SK-N-SH (cell line): ENCODE measurements around the gene PHLDB2. TPM values are rescaled to one million over a fixed set of nuclear protein-coding genes. Genes with fewer than 3 reads are reported as not detected.

Source experiments
- CTCF ChIA-PET: fragments of 300-600, 350-600 bp; formaldehyde crosslinking; extraction: SDS; loops from one replicate; lab custom pipeline; 2021; lab: Yijun Ruan, JAX
- POLR2A ChIA-PET: fragments of 350-600 bp; sonication (Branson Sonifier 250); formaldehyde crosslinking; extraction: SDS; loops from one replicate; lab custom pipeline; 2020; ENCODE audit warnings: antibody characterized with exemption, inconsistent platforms; lab: Yijun Ruan, JAX
- DNase-seq: peaks from one replicate; pipeline ENCODE4 v3.0.0; 2012
- H2AFZ ChIP-seq: fragments of 200-600 bp; sonication (generic); 2 replicates; pipeline ENCODE4 v1.8.1; 2016; ENCODE audit warnings: antibody characterized with exemption, mild to moderate bottlenecking, low read depth
- H3F3A ChIP-seq: fragments of 200-600 bp; sonication (generic); replicated peaks from 2 replicates; pipeline ENCODE3; 2016; ENCODE audit warnings: antibody characterized with exemption, mild to moderate bottlenecking; ENCODE audit not compliant: insufficient read depth
- H3K27ac ChIP-seq, 2 experiments: fragments of 200-500 bp in 1 of 2; fragments of 200-600 bp in 1 of 2; sonication (Bioruptor generic) in 1 of 2; sonication (generic), shearing (Covaris generic) in 1 of 2; 2 replicates each; pipeline versions ENCODE4 v1.5.1 to v1.6.1; 2014 to 2016; ENCODE audit warnings: low read depth in 2 of 2, inconsistent platforms in 1 of 2, low read length in 1 of 2, mild to moderate bottlenecking in 1 of 2, mixed read lengths in 1 of 2
- H3K27me3 ChIP-seq: fragments of 200-600 bp; sonication (generic), shearing (Covaris generic); 2 replicates; pipeline ENCODE4 v1.6.1; 2016; ENCODE audit warnings: mixed run types; ENCODE audit not compliant: insufficient read depth
- H3K36me3 ChIP-seq, 2 experiments: fragments of 200-500 bp in 1 of 2; fragments of 200-600 bp in 1 of 2; sonication (Bioruptor generic) in 1 of 2; sonication (generic) in 1 of 2; replicated peaks in 1 of 2; 2 replicates each; pipeline versions ENCODE3 to v1.5.1; 2014 to 2016; ENCODE audit warnings: low read length in 1 of 2, mild to moderate bottlenecking in 1 of 2; ENCODE audit not compliant: insufficient read depth in 2 of 2, control insufficient read depth in 1 of 2
- H3K4me1 ChIP-seq, 2 experiments: fragments of 200-500 bp in 1 of 2; fragments of 200-600 bp in 1 of 2; sonication (Bioruptor generic) in 1 of 2; sonication (generic), shearing (Covaris generic) in 1 of 2; 2 replicates each; pipeline versions ENCODE4 v1.5.1 to v1.6.1; 2014 to 2016; ENCODE audit warnings: low read depth in 1 of 2, low read length in 1 of 2, mixed run types in 1 of 2; ENCODE audit not compliant: insufficient read depth in 2 of 2, control insufficient read depth in 1 of 2
- H3K4me2 ChIP-seq: fragments of 200-600 bp; sonication (generic), shearing (Covaris generic); 2 replicates; pipeline ENCODE4 v1.6.1; 2017; ENCODE audit warnings: mixed run types
- H3K4me3 ChIP-seq, 2 experiments: fragments of 200-500 bp in 1 of 2; fragments of 200-600 bp in 1 of 2; sonication (Bioruptor generic) in 1 of 2; sonication (generic), shearing (Covaris generic) in 1 of 2; 2 replicates each; pipeline versions ENCODE4 v1.5.1 to v1.8.1; 2014 to 2016; ENCODE audit warnings: low read depth in 2 of 2, inconsistent platforms in 1 of 2, low read length in 1 of 2, mild to moderate bottlenecking in 1 of 2, mixed read lengths in 1 of 2, moderate library complexity in 1 of 2
- H3K79me2 ChIP-seq: fragments of 200-600 bp; sonication (generic); 2 replicates; pipeline ENCODE4 v1.8.1; 2017; ENCODE audit warnings: mild to moderate bottlenecking; ENCODE audit not compliant: insufficient read depth
- H3K9ac ChIP-seq: fragments of 200-600 bp; sonication (generic); 2 replicates; pipeline ENCODE4 v1.6.1; 2017; ENCODE audit warnings: mixed run types
- H3K9me2 ChIP-seq: fragments of 200-600 bp; sonication (generic); 2 replicates; pipeline ENCODE4 v1.6.1; 2017; ENCODE audit warnings: mixed run types
- H3K9me3 ChIP-seq: fragments of 200-600 bp; sonication (generic); 2 replicates; pipeline ENCODE4 v1.6.1; 2017; ENCODE audit warnings: mixed run types, mild to moderate bottlenecking, moderate library complexity
- H4K20me1 ChIP-seq: fragments of 200-600 bp; sonication (generic); 2 replicates; pipeline ENCODE4 v1.6.1; 2017; ENCODE audit warnings: mild to moderate bottlenecking, mixed run types; ENCODE audit not compliant: insufficient read depth
- ELF1 ChIP-seq: IDR thresholded peaks from 2 replicates; pipeline ENCODE4 v1.4.0; 2012
- EP300 ChIP-seq, 2 experiments: IDR thresholded peaks; 2 replicates each; pipeline versions ENCODE4 v1.4.0 to v1.6.1; 2012; ENCODE audit warnings: borderline replicate concordance in 1 of 2, low read depth in 1 of 2, low read length in 1 of 2
- FOSL2 ChIP-seq: IDR thresholded peaks from 2 replicates; pipeline ENCODE4 v1.4.0; 2012; ENCODE audit warnings: low read depth, mild to moderate bottlenecking, moderate library complexity, borderline replicate concordance
- FOXJ3 ChIP-seq: sonication (generic); formaldehyde crosslinking; IDR thresholded peaks from 2 replicates; pipeline ENCODE4 v1.5.1; 2020; ENCODE audit warnings: mild to moderate bottlenecking, missing genetic modification reagents
- GABPA ChIP-seq: IDR thresholded peaks from 2 replicates; pipeline ENCODE4 v1.4.0; 2012; ENCODE audit warnings: low read depth, mild to moderate bottlenecking
- IRF3 ChIP-seq: fragments of 150-350 bp; IDR thresholded peaks from 2 replicates; pipeline ENCODE4 v1.6.1; 2016; ENCODE audit warnings: mild to moderate bottlenecking, low read depth, low read length
- JUND ChIP-seq: IDR thresholded peaks from 2 replicates; pipeline ENCODE4 v1.4.0; 2012
- MAX ChIP-seq: IDR thresholded peaks from 2 replicates; pipeline ENCODE4 v1.4.0; 2012; ENCODE audit warnings: low read depth
- MEF2A ChIP-seq: IDR thresholded peaks from 2 replicates; pipeline ENCODE4 v1.4.0; 2012; ENCODE audit warnings: low read depth, borderline replicate concordance
- MXI1 ChIP-seq: IDR thresholded peaks from 2 replicates; pipeline ENCODE4 v1.6.1; 2012; ENCODE audit warnings: mild to moderate bottlenecking, low read depth, low read length, improper control_type of control experiment
- NFIC ChIP-seq: IDR thresholded peaks from 2 replicates; pipeline ENCODE4 v1.4.0; 2012; ENCODE audit warnings: borderline replicate concordance
- NRF1 ChIP-seq: IDR thresholded peaks from 2 replicates; pipeline ENCODE4 v1.6.1; 2012; ENCODE audit warnings: low read depth, mild to moderate bottlenecking, low read length
- PBX3 ChIP-seq: IDR thresholded peaks from 2 replicates; pipeline ENCODE4; 2012
- RAD21 ChIP-seq: IDR thresholded peaks from 2 replicates; pipeline ENCODE4 v1.6.1; 2012; ENCODE audit warnings: mild to moderate bottlenecking, low read length
- RCOR1 ChIP-seq: fragments of 150-350 bp; IDR thresholded peaks from 2 replicates; pipeline ENCODE4 v1.6.1; 2017; ENCODE audit warnings: antibody characterized with exemption, low read length
- RFX5 ChIP-seq: IDR thresholded peaks from 2 replicates; pipeline ENCODE4 v1.6.1; 2012; ENCODE audit warnings: mild to moderate bottlenecking, improper control_type of control experiment, low read length
- RXRA ChIP-seq: IDR thresholded peaks from 2 replicates; pipeline ENCODE4 v1.4.0; 2012; ENCODE audit warnings: low read depth, mild to moderate bottlenecking, borderline replicate concordance
- SMC3 ChIP-seq: IDR thresholded peaks from 2 replicates; pipeline ENCODE4 v1.6.1; 2012; ENCODE audit warnings: low read depth, low read length, improper control_type of control experiment
- TAF1 ChIP-seq: IDR thresholded peaks from 2 replicates; pipeline ENCODE4 v1.6.1; 2012; ENCODE audit warnings: low read depth, mild to moderate bottlenecking, low read length, moderate library complexity, borderline replicate concordance
- TEAD4 ChIP-seq: IDR thresholded peaks from 2 replicates; pipeline ENCODE4 v1.4.0; 2012; ENCODE audit warnings: mild to moderate bottlenecking, borderline replicate concordance; ENCODE audit not compliant: insufficient read depth
- USF1 ChIP-seq: IDR thresholded peaks from 2 replicates; pipeline ENCODE4 v1.4.0; 2012; ENCODE audit warnings: low read depth, borderline replicate concordance
- USF2 ChIP-seq: fragments of 150-350 bp; IDR thresholded peaks from 2 replicates; pipeline ENCODE4 v1.6.1; 2017; ENCODE audit warnings: antibody characterized with exemption, low read length, low read depth, borderline replicate concordance
- WGBS: methylation state at CpG from one replicate; pipeline ENCODE4 v1.1.6; 2017; ENCODE audit warnings: low lambda C conversion rate; 5-methylcytosine and 5-hydroxymethylcytosine counted together
- polyA plus RNA-seq, 3 experiments: library from polyadenylated mRNA; depleted of rRNA; stranded (reverse); fragments of >200 nt; gene quantifications; 2 replicates each; pipeline ENCODE4 v1.2.3, GENCODE V29; 2012

Gene PHLDB2
- polyA plus RNA-seq, 1 of the 3 experiments (the other 2 are of a cell fraction) = 18.0 TPM

- TF ChIP-seq USF2 (no peak), RAD21 (peak; percentile 30), TAF1 (0 out of 2 replicates have a peak, but pooled peaks have one; percentile 11), IRF3 (no peak), MXI1 (no peak), MEF2A (peak; percentile 89), NRF1 (no peak), RFX5 (no peak), FOXJ3 (CRISPR knock-in tag) (no peak), GABPA (no peak), SMC3 (peak; percentile 12; the same call in 1 of the 2 replicates), RCOR1 (no peak), USF1 (no peak), NFIC (peak; percentile 71)
These were observed 6.0 kb downstream of the PHLDB2 start (continued) for GRCh38 chr3:111864821-111865656.

- Histone ChIP-seq H3K4me3 (no peak overlapping the region), H3F3A (peaks cover 41% of the 10 kb centered on the region), H3K9me3 (no peaks in the 10 kb centered on the region), H3K4me2 (0 out of 2 replicates have a peak overlapping the region, but pooled peaks have one; percentile 4), H3K27me3 (no peaks in the 10 kb centered on the region), H3K79me2 (peaks cover 89% of the 10 kb centered on the region), H3K36me3 (peaks cover 0 to 6% of the 10 kb centered on the region in 2 experiments), H2AFZ (no peak overlapping the region), H3K27ac (peak overlapping the region in 1 of 2 experiments; percentile 98; a peak in 1 of 4 replicates), H3K9ac (no peak overlapping the region), H4K20me1 (no peaks in the 10 kb centered on the region), H3K4me1 (peaks cover 2 to 41% of the 10 kb centered on the region in 2 experiments), H3K9me2 (no peaks in the 10 kb centered on the region)
- ChIA-PET CTCF (interaction anchor here (2.0 kb wide), 1 partner anchor 150 kb away, joined by 7 read pairs; no protein-coding TSS in a partner anchor), POLR2A (no interaction called here)
- no peak for DNase-seq
- WGBS = 81% methylated on average over 3 of the region's 7 CpGs
- TF ChIP-seq IRF3 (no peak), USF1 (no peak), EP300 (IDR thresholded peaks at IDR 0.05; ENCODE audit: borderline replicate concordance in 1 of 2, low read depth in 1 of 2, low read length in 1 of 2) (no peak), MEF2A (no peak), ELF1 (no peak), RXRA (no peak), RAD21 (no peak), PBX3 (no peak), TEAD4 (no peak), SMC3 (no peak), MAX (no peak), USF2 (no peak), RCOR1 (no peak), FOSL2 (no peak), FOXJ3 (CRISPR knock-in tag) (no peak), JUND (no peak)
These were observed 8.9 kb downstream of the PHLDB2 start for GRCh38 chr3:111867889-111868426.
